Ectodermal cell (in vitro differentiated cells): ENCODE data around the gene ANTXR2.

ENCODE experiments used
- H3K27ac ChIP-seq: 2 replicates; pipeline ENCODE4 v1.7.0; 2013; ENCODE audit warnings: mild to moderate bottlenecking, low read depth, low read length; ENCODE audit not compliant: insufficient read depth, poor library complexity, severe bottlenecking
- H3K27me3 ChIP-seq: 2 replicates; pipeline ENCODE4 v1.7.0; 2013; ENCODE audit warnings: mild to moderate bottlenecking, low read length; ENCODE audit not compliant: insufficient read depth, control insufficient read depth, poor library complexity, severe bottlenecking
- H3K36me3 ChIP-seq: one replicate; pipeline ENCODE4 v1.7.0; 2013; ENCODE audit warnings: low read length; ENCODE audit not compliant: control insufficient read depth, insufficient read depth
- H3K4me1 ChIP-seq: one replicate; pipeline ENCODE4 v1.7.0; 2013; ENCODE audit warnings: low read length; ENCODE audit not compliant: control insufficient read depth, insufficient read depth
- H3K4me3 ChIP-seq: 2 replicates; pipeline ENCODE4 v1.7.0; 2013; ENCODE audit warnings: low read depth, low read length, control low read depth; ENCODE audit not compliant: insufficient read depth
- H3K9me3 ChIP-seq: 2 replicates; pipeline ENCODE4 v1.7.0; 2013; ENCODE audit warnings: mild to moderate bottlenecking, low read length, moderate library complexity; ENCODE audit not compliant: control insufficient read depth
- WGBS, 2 experiments: methylation state at CpG; one replicate each; pipeline ENCODE4 v1.1.7; 2013; ENCODE audit warnings: missing lambda C conversion rate in 2 of 2; 5-methylcytosine and 5-hydroxymethylcytosine counted together

ANTXR2 gene

GRCh38 chr4:80070880-80071603, 2.0 kb downstream of the ANTXR2 start:
- Histone ChIP-seq H3K27ac (no peak overlapping the region), H3K9me3 (no peaks in the 10 kb centered on the region), H3K4me3 (peak overlapping the region; percentile 78), H3K36me3 (no peaks in the 10 kb centered on the region), H3K4me1 (peaks cover 3% of the 10 kb centered on the region), H3K27me3 (peaks cover 12% of the 10 kb centered on the region)
- WGBS, 2 experiments, result 78 to 81% methylated on average over 5 of the region's 6 CpGs

- Histone ChIP-seq H3K27ac (no peak overlapping the region), H3K36me3 (no peaks in the 10 kb centered on the region), H3K4me3 (no peak overlapping the region), H3K4me1 (peaks cover 3% of the 10 kb centered on the region), H3K9me3 (no peaks in the 10 kb centered on the region), H3K27me3 (peaks cover 12% of the 10 kb centered on the region)
- 96 to 100% methylated on average over 2 of the region's 2 CpGs for WGBS, 2 experiments
These were observed 2.9 kb downstream of the ANTXR2 start for GRCh38 chr4:80069837-80070731.

- Histone ChIP-seq H3K36me3 (no peaks in the 10 kb centered on the region), H3K9me3 (no peaks in the 10 kb centered on the region), H3K27ac (no peak overlapping the region), H3K27me3 (peaks cover 12% of the 10 kb centered on the region), H3K4me3 (no peak overlapping the region), H3K4me1 (peaks cover 3% of the 10 kb centered on the region)
- 93 to 96% methylated on average over 3 to 5 of the region's 5 CpGs for WGBS, 2 experiments
These were observed 3.8 kb downstream of the ANTXR2 start for GRCh38 chr4:80069108-80069836.

DNA sequence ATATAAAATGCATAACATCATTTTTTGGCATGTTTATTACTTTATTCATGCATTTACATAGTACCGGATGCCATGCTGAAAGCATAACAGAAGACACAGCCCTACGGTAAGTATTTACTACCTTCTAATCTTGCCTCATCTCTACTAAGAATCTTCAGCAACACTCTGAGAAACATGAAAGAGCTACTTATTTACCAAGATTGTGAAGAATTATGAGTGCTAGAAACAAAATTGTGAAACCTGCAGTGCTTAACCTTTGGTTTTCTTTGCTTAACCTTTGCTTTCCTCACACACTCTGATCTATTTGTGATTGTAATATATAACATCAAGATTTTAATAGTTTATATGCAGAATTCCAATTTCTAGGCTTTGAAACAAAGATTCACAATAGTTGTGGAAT, 7.4 kb downstream of the ANTXR2 start:
- peaks cover 2% of the 10 kb centered on the region for H3K27me3 ChIP-seq
- H3K36me3 ChIP-seq, result no peaks in the 10 kb centered on the region
- no peaks in the 10 kb centered on the region for H3K4me1 ChIP-seq
- WGBS, 2 experiments, result 100% methylated on average over 1 to 2 of the region's 2 CpGs
- H3K4me3 ChIP-seq, result no peak overlapping the region
- no peak overlapping the region for H3K27ac ChIP-seq
- no peaks in the 10 kb centered on the region for H3K9me3 ChIP-seq

DNA sequence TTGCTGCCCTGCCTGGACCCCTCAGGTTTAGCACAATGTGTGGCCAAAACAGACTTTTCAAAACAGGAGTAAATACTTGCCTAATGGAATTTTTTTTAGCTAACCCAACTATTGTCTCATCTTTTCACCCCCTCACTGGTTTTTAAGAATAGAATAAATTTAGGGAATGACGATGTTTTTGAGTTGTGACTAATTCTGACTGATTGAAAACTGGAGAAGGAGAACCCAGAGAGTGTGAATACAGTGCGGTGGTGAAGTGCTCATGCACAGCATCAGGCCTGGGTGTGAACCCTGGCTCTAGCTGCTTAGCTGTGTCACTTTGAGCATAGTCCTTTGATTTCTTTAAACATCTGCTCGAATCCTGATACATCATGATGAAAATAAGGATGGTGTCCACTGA, 10.5 kb downstream of the ANTXR2 start:
- Histone ChIP-seq H3K4me3 (no peak overlapping the region), H3K36me3 (no peaks in the 10 kb centered on the region), H3K27me3 (no peaks in the 10 kb centered on the region), H3K27ac (no peak overlapping the region), H3K4me1 (no peaks in the 10 kb centered on the region), H3K9me3 (no peaks in the 10 kb centered on the region)
- 97% methylated on average over 3 of the region's 3 CpGs for WGBS, 2 experiments

GRCh38 chr4:80060804-80061203, 12.2 kb downstream of the ANTXR2 start:
- Histone ChIP-seq H3K36me3 (no peaks in the 10 kb centered on the region), H3K4me1 (no peaks in the 10 kb centered on the region), H3K27ac (no peak overlapping the region), H3K9me3 (no peaks in the 10 kb centered on the region), H3K27me3 (no peaks in the 10 kb centered on the region), H3K4me3 (no peak overlapping the region)
- WGBS, 2 experiments, result 90 to 95% methylated on average over 4 of the region's 4 CpGs

DNA sequence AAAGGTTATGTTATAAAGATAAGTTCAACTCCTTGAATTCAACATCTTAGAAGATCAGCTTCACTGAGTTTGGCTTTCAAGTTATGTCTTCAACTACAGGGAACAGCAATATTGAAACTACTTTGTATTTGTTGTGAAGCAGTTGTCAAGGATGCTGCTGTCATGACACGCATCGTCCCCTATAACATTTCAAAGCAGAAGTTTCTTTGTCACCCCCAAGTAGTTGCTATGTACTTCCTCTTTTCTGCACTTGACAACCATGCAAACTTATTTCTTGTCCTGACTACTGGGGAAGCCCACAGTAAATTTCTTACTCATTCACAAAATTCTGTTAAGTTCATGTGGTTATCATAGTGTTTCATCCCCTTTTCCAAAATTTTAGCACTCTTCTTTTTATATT, 14.3 kb downstream of the ANTXR2 start:
- H3K9me3 ChIP-seq, result no peaks in the 10 kb centered on the region
- no peaks in the 10 kb centered on the region for H3K36me3 ChIP-seq
- no peak overlapping the region for H3K4me3 ChIP-seq
- no peak overlapping the region for H3K27ac ChIP-seq
- no peaks in the 10 kb centered on the region for H3K4me1 ChIP-seq
- no peaks in the 10 kb centered on the region for H3K27me3 ChIP-seq
- WGBS, 2 experiments, result 94 to 96% methylated on average over 2 of the region's 2 CpGs

- Histone ChIP-seq H3K27ac (no peak overlapping the region), H3K36me3 (no peaks in the 10 kb centered on the region), H3K9me3 (no peaks in the 10 kb centered on the region), H3K4me1 (no peaks in the 10 kb centered on the region), H3K27me3 (no peaks in the 10 kb centered on the region), H3K4me3 (no peak overlapping the region)
- 93 to 100% methylated on average over 2 to 4 of the region's 4 CpGs for WGBS, 2 experiments
These were observed 18.7 kb downstream of the ANTXR2 start for GRCh38 chr4:80054375-80054774.

DNA sequence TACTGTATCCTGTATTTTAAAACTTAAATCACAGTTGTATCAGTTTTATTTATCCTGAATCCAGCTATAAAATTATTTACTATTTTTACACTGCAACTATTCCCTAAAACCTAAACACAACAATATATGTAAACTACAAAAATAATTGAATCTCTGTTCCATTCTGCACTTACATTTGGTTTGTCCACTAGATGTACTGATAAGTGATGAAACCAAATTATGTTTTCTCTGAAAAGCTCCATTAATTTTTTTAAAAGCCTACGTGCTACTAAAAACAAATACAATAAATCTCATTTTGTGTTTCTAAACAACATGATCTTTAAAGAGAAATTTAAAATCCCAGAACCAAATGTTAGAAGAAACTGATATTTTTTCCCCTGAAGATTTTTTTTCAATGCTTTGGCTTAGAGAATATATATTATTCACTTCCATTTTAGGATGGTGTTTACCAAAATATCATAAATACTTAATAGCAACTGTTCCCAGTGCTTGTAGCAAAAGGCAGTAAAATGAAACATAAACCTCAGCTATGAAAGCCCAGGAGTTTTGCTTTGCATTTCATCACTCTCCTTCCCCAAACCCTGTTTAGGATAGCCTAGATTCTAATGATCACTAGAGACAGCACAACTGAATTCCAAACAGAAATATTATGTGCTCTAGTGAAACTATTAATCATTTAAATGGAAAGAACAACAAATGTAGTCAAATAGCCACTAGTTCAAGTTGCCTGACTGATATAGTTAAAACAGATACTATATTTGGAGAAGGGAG, 19.7 kb downstream of the ANTXR2 start:
- no peaks in the 10 kb centered on the region for H3K9me3 ChIP-seq
- 100% methylated on average over 1 of the region's 1 CpG; no CpG with 5 or more reads in 1 of the 2 experiments for WGBS, 2 experiments
- H3K36me3 ChIP-seq, result no peaks in the 10 kb centered on the region
- H3K27ac ChIP-seq, result no peak overlapping the region
- no peak overlapping the region for H3K4me3 ChIP-seq
- no peaks in the 10 kb centered on the region for H3K27me3 ChIP-seq
- H3K4me1 ChIP-seq, result no peaks in the 10 kb centered on the region
